ENCODE results near the gene THUMPD3. TPM values are rescaled to one million over a fixed set of nuclear protein-coding genes. Genes with fewer than 3 reads are reported as not detected.

Gene THUMPD3
- total RNA-seq, 3 donors from 2014 or later (not counting 1 experiment from before 2014, with no cell fraction given) = 44.0 to 48.8 (median 46.3) TPM

DNA sequence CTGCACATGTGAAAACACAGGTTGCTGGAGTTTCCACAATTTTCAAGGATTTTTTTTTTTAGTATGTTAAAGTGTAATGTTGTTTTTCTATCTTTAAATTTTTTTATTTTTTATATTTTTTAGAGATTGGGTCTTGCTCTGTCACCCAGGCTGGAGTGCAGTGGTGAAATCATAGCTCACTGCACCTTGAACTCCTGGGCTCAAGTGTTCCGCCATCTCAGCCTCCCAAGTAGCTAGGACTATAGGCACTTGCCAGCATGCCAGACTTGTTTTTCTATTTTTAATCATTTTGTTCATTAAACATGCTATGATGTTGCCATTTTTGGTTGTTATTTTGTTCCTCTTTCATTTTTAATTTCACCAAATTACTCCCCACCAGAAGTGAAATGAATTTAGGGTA, 16.7 kb upstream of the THUMPD3 start:
- Histone ChIP-seq H3K27me3 (ENCODE audit: control insufficient read depth, insufficient read depth, low read length) (no peaks in the 10 kb centered on the region), H3K4me3 (ENCODE audit: low read length) (no peak overlapping the region), H3K36me3 (ENCODE audit: control insufficient read depth, insufficient read depth, low read length) (no peaks in the 10 kb centered on the region), H3K4me1 (ENCODE audit: control insufficient read depth, insufficient read depth, low read length) (no peaks in the 10 kb centered on the region), H3K9me3 (ENCODE audit: control insufficient read depth, insufficient read depth, low read length) (no peaks in the 10 kb centered on the region), H3K27ac (ENCODE audit: low read length) (no peak overlapping the region)
- H3K9me3 Mint-ChIP-seq = no peaks in the 10 kb centered on the region
- H3K4me1 Mint-ChIP-seq = no peaks in the 10 kb centered on the region
- 86% methylated on average over 1 of the region's 1 CpG for WGBS (ENCODE audit: insufficient coverage)
- intact Hi-C loops (cut with micrococcal nuclease) = no loop called here
- no peak overlapping the region for H3K27ac Mint-ChIP-seq
- TF ChIP-seq, protein P1, sequence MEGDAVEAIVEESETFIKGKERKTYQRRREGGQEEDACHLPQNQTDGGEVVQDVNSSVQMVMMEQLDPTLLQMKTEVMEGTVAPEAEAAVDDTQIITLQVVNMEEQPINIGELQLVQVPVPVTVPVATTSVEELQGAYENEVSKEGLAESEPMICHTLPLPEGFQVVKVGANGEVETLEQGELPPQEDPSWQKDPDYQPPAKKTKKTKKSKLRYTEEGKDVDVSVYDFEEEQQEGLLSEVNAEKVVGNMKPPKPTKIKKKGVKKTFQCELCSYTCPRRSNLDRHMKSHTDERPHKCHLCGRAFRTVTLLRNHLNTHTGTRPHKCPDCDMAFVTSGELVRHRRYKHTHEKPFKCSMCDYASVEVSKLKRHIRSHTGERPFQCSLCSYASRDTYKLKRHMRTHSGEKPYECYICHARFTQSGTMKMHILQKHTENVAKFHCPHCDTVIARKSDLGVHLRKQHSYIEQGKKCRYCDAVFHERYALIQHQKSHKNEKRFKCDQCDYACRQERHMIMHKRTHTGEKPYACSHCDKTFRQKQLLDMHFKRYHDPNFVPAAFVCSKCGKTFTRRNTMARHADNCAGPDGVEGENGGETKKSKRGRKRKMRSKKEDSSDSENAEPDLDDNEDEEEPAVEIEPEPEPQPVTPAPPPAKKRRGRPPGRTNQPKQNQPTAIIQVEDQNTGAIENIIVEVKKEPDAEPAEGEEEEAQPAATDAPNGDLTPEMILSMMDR (IDR thresholded peaks at IDR 0.05) = no peak
- DNase-seq (no peak), ATAC-seq (no peak)
- no peaks in the 10 kb centered on the region for H3K27me3 Mint-ChIP-seq (ENCODE audit: low read depth in 2 of 2)
- H3K36me3 Mint-ChIP-seq = no peaks in the 10 kb centered on the region
- H3K4me3 Mint-ChIP-seq = no peak overlapping the region

DNA sequence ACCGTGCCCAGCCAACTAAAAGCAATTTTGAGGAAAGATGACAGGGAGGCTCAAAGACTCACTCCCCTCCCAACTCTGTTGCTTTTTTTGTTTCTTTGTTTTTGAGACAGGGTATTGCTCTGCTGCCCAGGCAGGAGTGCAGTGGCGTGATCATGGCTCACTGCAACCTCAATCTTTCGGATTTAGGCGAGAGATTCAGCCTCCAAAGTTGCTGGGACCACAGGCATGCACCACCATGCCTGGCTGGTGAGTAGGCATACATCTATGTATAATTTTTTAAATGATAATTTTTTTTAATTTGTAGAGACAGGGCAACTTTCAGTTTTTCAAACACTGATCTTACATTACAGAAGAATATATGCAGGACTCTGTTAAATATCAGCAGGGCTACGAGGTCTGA, 15.8 kb upstream of the THUMPD3 start:
- 94% methylated on average over 5 of the region's 5 CpGs for WGBS (ENCODE audit: insufficient coverage)
- DNase-seq (no peak), ATAC-seq (no peak)
- Histone ChIP-seq H3K9me3 (ENCODE audit: control insufficient read depth, insufficient read depth, low read length) (no peaks in the 10 kb centered on the region), H3K36me3 (ENCODE audit: control insufficient read depth, insufficient read depth, low read length) (no peaks in the 10 kb centered on the region), H3K4me1 (ENCODE audit: control insufficient read depth, insufficient read depth, low read length) (no peaks in the 10 kb centered on the region), H3K27me3 (ENCODE audit: control insufficient read depth, insufficient read depth, low read length) (no peaks in the 10 kb centered on the region), H3K4me3 (ENCODE audit: low read length) (no peak overlapping the region), H3K27ac (ENCODE audit: low read length) (no peak overlapping the region)
- Mint-ChIP-seq H3K27me3 (ENCODE audit: low read depth in 2 of 2) (no peaks in the 10 kb centered on the region), H3K27ac (no peak overlapping the region), H3K36me3 (no peaks in the 10 kb centered on the region), H3K4me3 (no peak overlapping the region), H3K9me3 (no peaks in the 10 kb centered on the region), H3K4me1 (no peaks in the 10 kb centered on the region)
- intact Hi-C loops (cut with micrococcal nuclease) = no loop called here
- TF ChIP-seq, protein P1 (IDR thresholded peaks at IDR 0.05) = no peak

DNA sequence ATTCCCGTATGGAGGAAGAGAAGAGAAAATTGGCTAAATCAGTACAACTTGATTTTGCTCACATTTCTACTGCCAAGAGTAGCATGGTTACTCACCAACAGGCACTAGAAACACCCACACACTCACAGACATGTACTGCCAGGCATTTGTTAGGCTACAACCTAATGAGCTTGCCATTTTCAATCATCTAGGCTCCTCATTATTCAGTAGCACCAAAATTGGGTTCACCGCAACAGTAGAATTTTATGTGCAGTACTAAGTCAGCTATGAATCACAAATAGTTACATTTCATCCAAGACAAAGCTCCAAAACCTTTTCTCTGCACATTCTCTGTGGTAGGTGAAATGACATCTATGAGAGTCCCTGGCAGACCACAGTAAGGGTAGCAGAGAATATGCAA, 15.0 kb upstream of the THUMPD3 start:
- H3K36me3 Mint-ChIP-seq = no peaks in the 10 kb centered on the region
- ATAC-seq = no peak
- Histone ChIP-seq H3K27me3 (ENCODE audit: control insufficient read depth, insufficient read depth, low read length) (no peaks in the 10 kb centered on the region), H3K9me3 (ENCODE audit: control insufficient read depth, insufficient read depth, low read length) (no peaks in the 10 kb centered on the region), H3K4me3 (ENCODE audit: low read length) (no peak overlapping the region), H3K36me3 (ENCODE audit: control insufficient read depth, insufficient read depth, low read length) (no peaks in the 10 kb centered on the region), H3K27ac (ENCODE audit: low read length) (no peak overlapping the region), H3K4me1 (ENCODE audit: control insufficient read depth, insufficient read depth, low read length) (no peaks in the 10 kb centered on the region)
- no peaks in the 10 kb centered on the region for H3K9me3 Mint-ChIP-seq
- H3K27ac Mint-ChIP-seq = no peak overlapping the region
- intact Hi-C loops (cut with micrococcal nuclease) = no loop called here
- no peak overlapping the region for H3K4me3 Mint-ChIP-seq
- H3K27me3 Mint-ChIP-seq (ENCODE audit: low read depth in 2 of 2) = no peaks in the 10 kb centered on the region
- WGBS (ENCODE audit: insufficient coverage) = 86% methylated on average over 1 of the region's 2 CpGs
- TF ChIP-seq, protein P1 (IDR thresholded peaks at IDR 0.05) = no peak
- peaks cover under 1 to 1% of the 10 kb centered on the region in 2 donors for H3K4me1 Mint-ChIP-seq
- DNase-seq = no peak

DNA sequence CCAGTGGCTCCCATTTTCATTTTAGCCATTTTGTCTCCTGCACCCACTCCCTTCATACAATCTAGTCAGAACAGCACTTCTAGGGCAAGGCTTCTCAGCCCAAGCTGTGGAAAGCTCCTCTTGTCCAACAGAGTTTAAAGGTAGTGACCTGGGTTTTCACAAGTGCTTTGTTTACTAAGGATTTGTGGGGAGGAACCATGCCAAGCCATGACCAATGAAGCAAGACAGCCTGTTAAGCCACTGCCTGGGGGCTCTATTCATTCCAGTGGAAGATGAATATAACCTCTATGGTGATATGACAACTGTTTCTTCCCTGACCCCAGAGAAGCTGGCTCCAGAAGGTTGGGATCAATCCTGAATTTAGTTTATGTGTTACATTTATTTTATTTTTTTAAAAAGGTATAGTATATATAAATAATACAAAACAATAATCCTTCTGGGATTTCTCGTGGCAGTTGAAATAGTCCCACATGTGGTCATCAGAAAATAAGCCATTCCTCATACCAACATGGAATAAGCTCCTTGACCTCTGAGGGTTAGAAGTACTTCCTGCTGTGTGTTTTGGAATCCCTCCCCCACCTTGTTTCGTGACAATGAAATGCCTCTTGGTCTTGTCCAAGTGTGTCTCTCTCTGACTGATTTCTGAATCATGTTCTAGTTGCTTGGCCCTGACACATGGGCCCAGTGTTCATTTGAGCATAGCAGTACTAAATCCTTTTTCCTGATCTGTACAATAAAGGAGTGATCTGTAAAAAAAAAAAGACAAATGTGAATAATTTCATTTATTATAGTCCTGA, 13.3 kb upstream of the THUMPD3 start:
- H3K4me1 Mint-ChIP-seq = peaks cover 5 to 6% of the 10 kb centered on the region in 2 donors
- Histone ChIP-seq H3K36me3 (ENCODE audit: control insufficient read depth, insufficient read depth, low read length) (no peaks in the 10 kb centered on the region), H3K4me3 (ENCODE audit: low read length) (no peak overlapping the region), H3K27me3 (ENCODE audit: control insufficient read depth, insufficient read depth, low read length) (no peaks in the 10 kb centered on the region), H3K9me3 (ENCODE audit: control insufficient read depth, insufficient read depth, low read length) (no peaks in the 10 kb centered on the region), H3K27ac (ENCODE audit: low read length) (no peak overlapping the region), H3K4me1 (ENCODE audit: control insufficient read depth, insufficient read depth, low read length) (no peaks in the 10 kb centered on the region)
- H3K4me3 Mint-ChIP-seq = no peak overlapping the region
- ATAC-seq = no peak
- no peak overlapping the region for H3K27ac Mint-ChIP-seq
- no peaks in the 10 kb centered on the region for H3K36me3 Mint-ChIP-seq
- no peaks in the 10 kb centered on the region for H3K27me3 Mint-ChIP-seq (ENCODE audit: low read depth in 2 of 2)
- no peaks in the 10 kb centered on the region for H3K9me3 Mint-ChIP-seq
- intact Hi-C loops (cut with micrococcal nuclease) = no loop called here
- DNase-seq = no peak
- WGBS (ENCODE audit: insufficient coverage) = 73% methylated on average over 2 of the region's 2 CpGs
- TF ChIP-seq, protein P1 (IDR thresholded peaks at IDR 0.05) = no peak
